Measurements from ENCODE around the gene UAP1L1.

UAP1L1 gene

DNA sequence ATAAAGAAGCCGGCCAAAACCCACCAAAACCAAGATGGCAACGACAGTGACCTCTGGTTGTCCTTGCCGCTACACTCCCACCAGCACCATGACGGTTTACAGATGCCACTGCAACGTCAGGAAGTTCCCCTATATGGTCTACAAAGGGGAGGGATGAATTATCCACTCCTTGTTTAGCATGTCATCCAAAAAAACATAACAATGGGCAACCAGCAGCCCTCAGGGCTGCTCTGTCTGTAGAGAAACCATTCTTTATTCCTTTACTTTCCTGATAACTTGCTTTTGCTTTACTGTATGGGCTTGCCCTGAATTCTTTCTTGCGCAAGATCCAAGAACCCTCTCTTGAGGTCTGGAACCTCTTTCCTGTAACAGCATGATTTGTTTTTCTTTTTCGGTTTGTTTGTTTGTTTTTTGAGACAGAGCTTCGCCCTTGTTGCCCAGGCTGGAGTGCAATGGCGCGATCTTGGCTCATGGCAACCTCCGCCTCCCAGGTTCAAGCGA, 2.0 kb upstream of the UAP1L1 start:
- no peak for DNase-seq (ENCODE audit: low read depth)

DNA sequence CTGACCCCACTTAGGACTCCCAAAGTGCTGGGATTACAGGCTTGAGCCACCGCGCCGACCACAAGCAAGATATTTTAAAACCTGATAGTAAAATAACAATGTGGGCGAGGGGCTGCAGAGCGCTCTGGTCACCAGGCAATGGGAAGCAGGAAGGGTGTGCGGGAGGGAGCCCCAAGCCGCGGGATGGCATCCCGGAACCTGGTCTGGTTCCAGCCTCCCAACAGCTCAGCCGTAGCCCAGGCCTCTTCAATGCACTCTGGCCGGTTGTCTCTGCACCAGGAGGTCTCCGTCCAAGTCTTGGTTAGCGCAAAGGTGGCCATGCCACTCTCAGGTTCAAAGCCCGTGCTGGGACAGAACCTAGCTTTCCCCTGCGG, 694 bp upstream of the UAP1L1 start:
- no peak for DNase-seq (ENCODE audit: low read depth)

DNA sequence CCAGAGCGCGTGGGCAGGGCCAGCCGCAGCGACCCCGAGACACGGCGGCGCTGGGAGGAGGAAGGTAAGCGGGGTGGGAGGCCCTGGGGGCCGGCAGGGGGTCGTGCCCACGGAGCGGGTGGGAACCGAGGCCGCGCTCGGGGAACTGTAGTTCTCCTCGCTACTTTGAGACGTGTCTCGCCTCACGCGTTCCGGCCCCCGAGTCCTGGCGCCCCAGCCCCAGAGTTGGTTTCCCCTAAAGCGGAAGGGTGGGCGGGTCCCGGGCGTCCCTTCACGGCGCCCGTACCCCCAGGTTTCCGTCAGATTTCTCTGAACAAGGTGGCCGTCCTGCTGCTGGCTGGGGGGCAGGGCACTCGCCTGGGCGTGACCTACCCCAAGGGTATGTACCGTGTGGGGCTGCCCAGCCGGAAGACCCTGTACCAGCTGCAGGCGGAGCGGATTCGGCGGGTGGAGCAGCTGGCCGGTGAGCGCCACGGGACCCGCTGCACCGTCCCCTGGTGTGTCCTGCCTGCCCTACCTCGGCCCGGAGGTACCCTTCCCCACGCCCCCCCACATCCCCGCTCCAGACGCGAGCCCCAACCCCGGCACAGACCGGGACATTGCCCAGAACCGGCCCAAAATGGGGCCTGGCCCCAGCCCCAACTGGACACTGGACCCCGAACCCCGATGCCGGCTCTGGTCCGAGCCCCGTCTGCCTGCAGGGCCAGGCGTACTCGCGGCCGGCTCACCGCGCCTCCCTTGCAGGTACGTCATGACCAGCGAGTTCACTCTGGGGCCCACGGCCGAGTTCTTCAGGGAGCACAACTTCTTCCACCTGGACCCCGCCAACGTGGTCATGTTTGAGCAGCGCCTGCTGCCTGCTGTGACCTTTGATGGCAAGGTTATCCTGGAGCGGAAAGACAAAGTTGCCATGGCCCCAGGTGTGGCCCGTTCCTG, 709 bp downstream of the UAP1L1 start:
- DNase-seq (ENCODE audit: low read depth), result peak; percentile 38

GRCh38 chr9:137078701-137079400, 1.5 kb downstream of the UAP1L1 start:
- no peak for DNase-seq (ENCODE audit: low read depth)

GRCh38 chr9:137079401-137079787, 2.1 kb downstream of the UAP1L1 start:
- DNase-seq (ENCODE audit: low read depth), result no peak

DNA sequence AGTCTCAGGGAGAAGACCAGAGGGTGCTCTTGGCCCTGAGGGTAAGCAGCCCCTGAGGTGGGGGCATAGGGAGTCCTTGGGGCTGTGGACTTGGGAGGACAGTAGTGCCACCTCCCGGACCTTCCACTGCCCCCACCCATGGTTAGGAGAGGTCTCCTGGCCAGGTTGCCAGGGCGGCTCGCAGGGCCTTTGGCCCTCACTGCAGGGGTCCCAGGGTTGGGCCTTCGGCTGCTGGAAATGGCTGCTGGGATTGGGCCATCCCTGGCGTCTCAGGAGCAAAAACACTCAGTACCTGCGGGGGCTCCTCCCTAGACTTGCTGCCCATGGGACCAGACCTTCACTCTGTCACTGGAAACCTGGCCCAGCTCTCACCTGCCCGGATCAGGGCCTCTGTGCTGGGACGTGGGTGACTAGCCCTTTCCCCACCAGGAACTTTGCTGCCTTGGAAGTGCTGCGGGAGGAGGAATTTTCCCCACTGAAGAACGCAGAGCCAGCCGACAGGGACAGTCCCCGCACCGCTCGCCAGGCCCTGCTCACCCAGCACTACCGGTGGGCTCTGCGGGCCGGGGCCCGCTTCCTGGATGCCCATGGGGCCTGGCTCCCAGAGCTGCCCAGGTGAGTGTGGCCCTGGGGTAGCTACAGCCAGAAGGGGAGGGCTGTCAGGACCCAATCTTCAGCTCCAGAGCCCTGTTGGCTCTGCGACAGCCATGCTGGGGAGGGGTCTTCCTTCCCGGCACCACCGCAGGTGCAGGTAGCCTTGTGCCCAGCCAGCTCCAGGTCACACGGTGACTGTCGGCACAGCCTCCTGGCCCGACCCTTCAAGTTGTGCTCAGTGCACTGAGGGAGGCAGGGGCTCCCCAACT, 3.2 kb downstream of the UAP1L1 start:
- no peak for DNase-seq (ENCODE audit: low read depth)

- no peak for DNase-seq (ENCODE audit: low read depth)
These were observed 5.1 kb downstream of the UAP1L1 start for GRCh38 chr9:137082222-137082924.

DNA sequence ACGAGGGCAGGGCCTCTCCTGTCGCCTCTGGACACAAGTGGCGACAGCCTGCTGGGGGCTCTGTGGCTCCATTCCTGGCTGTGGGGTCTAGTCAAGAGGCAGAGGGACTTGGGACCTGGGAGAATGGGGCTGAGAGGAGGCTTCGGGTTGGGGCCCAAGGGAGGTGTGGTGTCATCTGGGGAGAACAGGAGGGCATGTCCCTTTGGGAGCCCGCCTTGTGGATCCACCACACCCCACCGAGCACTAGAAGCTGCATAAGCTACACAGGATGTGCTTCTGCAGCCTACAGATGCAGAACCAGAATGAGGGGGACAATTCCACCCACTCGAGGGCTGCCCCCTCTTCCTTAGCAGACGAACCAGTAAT, 5.6 kb downstream of the UAP1L1 start:
- DNase-seq (ENCODE audit: low read depth), result no peak

DNA sequence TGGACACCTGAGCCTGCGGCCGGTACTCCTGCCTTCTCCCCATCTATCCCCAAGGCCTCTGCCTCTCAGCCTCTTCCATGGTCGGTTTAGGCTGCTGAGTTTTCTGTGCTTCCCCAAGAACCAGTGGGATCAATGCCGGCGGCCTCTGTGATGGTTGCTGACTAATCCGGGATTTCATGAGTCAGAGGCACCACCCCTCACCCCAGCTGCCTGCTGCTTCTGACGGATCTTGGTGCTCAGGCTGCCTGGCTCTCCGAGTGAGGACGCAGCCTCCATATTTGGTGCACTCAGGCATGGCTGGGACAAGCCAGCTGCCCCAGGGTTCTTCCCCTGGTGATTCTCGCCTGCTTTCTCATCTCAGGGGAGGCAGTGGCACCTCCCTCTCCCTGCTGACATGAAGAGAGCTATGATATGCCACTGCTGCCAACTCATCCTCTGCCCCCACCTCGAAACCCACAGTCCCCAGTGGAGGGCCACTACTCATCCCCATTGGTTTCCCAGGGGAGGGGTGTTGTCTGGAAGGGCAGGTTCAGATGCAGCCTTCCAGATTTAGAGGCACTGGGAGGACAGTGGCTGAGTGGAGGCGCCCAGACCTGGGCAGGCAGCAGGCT, 6.2 kb downstream of the UAP1L1 start:
- no peak for DNase-seq (ENCODE audit: low read depth)

DNA sequence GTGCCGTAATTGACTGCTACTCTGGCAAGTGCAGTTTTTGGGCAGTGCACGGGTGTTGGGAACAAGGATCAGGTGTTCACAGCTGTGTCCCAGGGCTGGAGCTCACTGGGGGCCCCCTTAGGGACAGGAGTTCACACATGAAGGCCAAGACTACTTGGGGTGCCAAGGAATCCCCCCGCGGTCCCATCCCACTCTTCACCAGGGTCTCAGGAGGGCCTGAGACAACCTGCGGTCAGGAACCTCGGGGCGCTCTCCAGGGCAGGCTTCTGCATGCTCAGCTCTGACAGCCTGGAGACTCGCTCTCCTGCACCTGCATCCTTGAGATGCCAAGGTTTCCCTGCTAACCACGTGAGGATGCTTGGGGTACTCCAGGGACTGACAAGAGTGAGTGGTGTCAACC, 7.2 kb downstream of the UAP1L1 start:
- no peak for DNase-seq (ENCODE audit: low read depth)

DNA sequence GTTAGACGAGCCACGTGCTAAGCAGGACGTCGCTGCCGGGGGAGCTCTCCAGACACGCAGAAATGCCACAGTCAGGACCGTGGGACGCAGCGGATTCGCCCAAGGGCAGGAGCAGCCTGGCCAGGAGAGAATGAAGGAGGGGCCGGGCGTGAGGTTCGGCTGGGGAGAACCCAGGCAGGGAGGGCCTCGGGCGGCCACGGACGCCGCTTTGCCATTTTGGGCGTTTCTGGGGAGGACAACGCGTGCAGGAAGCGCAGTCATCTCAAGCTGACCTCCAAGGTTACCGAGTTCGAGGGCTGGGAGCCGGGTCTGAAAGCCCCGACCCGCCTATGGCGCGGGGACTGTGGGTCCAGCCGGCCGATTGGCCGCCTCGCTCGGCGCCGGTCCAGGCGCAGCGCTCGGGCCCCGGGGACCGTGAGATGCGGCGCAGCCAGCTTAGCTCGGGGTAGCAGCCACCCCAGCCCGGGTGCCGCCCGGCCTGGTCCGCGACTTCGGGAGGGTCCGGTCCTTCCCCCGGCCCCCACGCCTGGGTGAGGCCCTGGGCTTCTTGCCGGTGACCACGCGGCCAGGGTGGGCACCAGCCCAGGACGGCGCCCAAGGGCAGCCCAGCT, 8.7 kb downstream of the UAP1L1 start:
- no peak for DNase-seq (ENCODE audit: low read depth)

DNA sequence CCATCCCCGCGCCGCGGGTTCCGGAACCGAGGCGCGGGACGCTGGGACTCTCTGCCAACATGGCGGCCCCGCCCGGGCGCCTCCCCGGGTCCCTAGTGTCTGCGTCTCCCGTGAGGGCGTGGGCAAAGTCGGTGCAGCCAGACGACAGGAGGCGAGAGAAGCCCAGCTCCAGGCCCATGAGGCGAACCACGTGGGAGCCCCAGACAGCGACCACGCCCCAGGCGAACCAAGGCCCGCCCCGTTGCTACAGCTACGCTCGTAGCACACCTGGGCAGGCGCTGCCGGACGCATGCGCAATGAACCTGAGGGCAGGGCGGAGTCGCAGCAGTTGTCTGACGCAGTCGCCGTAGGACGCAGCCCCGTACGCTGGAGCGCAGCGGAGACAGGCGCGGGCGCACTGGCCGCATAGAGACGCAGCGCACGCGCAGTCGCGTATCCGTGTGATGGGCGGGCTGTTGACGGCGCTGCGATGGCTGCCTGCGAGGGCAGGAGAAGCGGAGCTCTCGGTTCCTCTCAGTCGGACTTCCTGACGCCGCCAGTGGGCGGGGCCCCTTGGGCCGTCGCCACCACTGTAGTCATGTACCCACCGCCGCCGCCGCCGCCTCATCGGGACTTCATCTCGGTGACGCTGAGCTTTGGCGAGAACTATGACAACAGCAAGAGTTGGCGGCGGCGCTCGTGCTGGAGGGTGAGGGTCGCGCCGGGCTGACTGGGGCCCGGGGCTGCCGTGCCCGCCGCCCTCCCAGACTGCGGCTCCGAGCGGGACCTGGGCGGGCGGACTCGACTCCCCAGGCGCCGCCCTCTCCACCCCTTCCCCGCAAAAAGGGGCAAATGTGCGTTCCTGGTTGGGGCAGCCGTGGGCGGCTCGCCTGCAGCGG, 9.5 kb downstream of the UAP1L1 start, which contains the start of gene MAN1B1:
TSS of gene MAN1B1 (plus strand) at position 455 of the 878 bp plus-strand sequence. CDS start at position 470, 15 bp downstream.
- DNase-seq (ENCODE audit: low read depth), result peak; percentile 100

DNA sequence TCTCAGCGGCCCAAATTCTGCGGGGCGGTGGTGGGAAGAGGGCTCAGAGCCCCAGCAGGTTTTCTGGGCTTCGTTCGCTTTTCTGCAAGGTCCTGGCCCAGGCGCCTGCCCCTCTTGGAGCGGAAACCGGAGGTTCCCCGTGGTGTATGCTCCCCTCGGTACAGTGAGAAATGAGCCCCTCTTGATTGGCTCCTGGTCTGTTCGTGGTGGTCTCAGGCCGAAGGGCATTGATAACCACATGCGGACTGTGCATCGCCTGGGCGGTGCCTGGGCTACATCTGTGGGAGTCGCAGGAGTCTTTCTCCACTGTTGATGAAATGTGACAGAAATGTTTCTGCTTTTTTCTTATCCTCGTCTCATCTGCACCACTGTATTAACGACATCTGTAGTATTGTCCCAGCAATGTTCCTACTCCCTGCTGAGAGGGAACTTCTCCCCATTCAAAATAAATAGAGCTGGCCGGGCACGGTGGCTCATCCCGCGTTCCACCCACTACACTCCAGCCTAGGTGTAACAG, 10.2 kb downstream of the UAP1L1 start:
- DNase-seq (ENCODE audit: low read depth), result no peak

DNA sequence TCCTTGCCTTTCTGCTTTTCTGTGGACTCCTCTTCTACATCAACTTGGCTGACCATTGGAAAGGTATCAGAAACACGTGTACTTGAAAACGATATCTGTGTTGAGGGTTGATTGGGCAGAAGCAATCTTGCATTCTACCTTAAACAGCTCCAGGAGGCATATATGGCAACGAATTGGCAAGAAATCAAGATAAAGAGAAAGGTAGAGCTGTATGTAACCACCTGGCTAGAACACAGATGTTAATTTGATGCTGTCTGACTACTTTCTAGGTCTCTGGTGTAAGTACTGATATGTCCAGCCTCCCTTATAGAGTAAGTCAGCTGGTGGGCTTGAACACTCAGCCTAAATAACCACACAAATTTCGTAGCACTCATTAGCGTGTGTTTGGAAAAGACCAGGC, 10.8 kb downstream of the UAP1L1 start:
- no peak for DNase-seq (ENCODE audit: low read depth)

GRCh38 chr9:137089232-137089947, 12.1 kb downstream of the UAP1L1 start:
- DNase-seq (ENCODE audit: low read depth), result no peak

DNA sequence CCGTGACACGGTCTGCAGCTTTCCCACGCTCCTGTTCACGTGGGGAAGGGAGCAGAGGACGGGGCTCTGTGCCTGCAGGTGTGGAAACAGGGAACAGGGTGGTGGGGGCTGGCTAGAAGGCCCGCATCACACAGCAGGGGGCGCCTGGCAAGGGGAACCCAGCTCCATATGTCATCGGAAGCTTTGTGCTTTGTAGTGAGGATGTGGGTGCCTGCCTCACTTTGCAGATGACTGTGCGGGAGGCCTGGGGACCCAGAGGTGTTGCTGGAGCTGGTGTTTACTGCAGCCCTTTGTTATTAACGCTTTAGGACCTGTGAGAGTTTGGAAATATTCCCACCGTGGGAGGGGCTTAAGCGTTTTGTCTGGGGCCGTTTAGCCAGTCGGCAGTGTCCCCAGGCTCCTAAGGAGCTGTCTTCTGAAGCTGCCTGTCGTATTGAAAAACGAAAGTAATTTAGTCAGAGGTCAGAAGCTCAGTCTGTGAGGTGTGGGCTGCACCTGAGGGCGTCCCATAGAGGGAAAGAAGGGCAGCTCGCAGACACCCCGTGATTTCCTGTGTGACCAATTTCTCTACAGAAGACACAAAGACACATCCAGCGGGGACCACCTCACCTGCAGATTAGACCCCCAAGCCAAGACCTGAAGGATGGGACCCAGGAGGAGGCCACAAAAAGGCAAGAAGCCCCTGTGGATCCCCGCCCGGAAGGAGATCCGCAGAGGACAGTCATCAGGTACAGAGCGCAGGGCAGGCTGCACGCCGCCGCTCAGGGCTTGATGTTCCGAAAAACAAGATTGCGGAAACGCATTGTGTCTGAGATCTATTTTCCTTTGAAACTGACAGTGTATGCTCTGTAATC, 18.6 kb downstream of the UAP1L1 start:
- peak; percentile 73 for DNase-seq (ENCODE audit: low read depth)

- DNase-seq (ENCODE audit: low read depth), result no peak
These were observed 19.6 kb downstream of the UAP1L1 start for GRCh38 chr9:137096785-137097546.

All from stimulated activated CD8-positive, alpha-beta memory T cell treated with anti-CD3 and anti-CD28 coated beads, Interleukin-4, amount 100 ng/mL, for 24 hours (primary cell).